HEK293T (cell line): Measurements from ENCODE around the gene NECAB3.

Source experiments
- CTCF ChIA-PET: fragments of 350-600 bp; formaldehyde crosslinking; extraction: SDS; loops from one replicate; lab custom pipeline; 2021; ENCODE audit warnings: antibody characterized with exemption, inconsistent platforms; lab: Yijun Ruan, JAX
- POLR2A ChIA-PET: fragments of 350-600 bp; formaldehyde crosslinking; extraction: SDS; loops from one replicate; lab custom pipeline; 2020; ENCODE audit warnings: antibody characterized with exemption, inconsistent platforms; lab: Yijun Ruan, JAX
- DNase-seq: peaks from one replicate; pipeline ENCODE4 v3.0.0; 2012; ENCODE audit warnings: mixed read lengths; ENCODE audit errors: extremely low spot score
- ARNT ChIP-seq: fragments of 450-650 bp; IDR thresholded peaks from 2 replicates; pipeline ENCODE4 v1.6.1; 2017; ENCODE audit warnings: mild to moderate bottlenecking
- BHLHE40 ChIP-seq: fragments of 450-650 bp; IDR thresholded peaks from 2 replicates; pipeline ENCODE4 v1.6.1; 2016; ENCODE audit warnings: mild to moderate bottlenecking, moderate library complexity, borderline replicate concordance
- CTBP1 ChIP-seq: fragments of 450-650 bp; IDR thresholded peaks from 2 replicates; pipeline ENCODE4 v1.6.1; 2016; ENCODE audit warnings: borderline replicate concordance
- ELF4 ChIP-seq: fragments of 450-650 bp; IDR thresholded peaks from 2 replicates; pipeline ENCODE4 v1.6.1; 2017; ENCODE audit warnings: antibody characterized with exemption
- FOXA1 ChIP-seq: fragments of 450-650 bp; IDR thresholded peaks from 2 replicates; pipeline ENCODE4 v1.6.1; 2016; ENCODE audit warnings: mild to moderate bottlenecking
- FOXK2 ChIP-seq: fragments of 450-650 bp; IDR thresholded peaks from 2 replicates; pipeline ENCODE4 v1.6.1; 2016; ENCODE audit warnings: mild to moderate bottlenecking
- FOXM1 ChIP-seq: fragments of 450-650 bp; IDR thresholded peaks from 2 replicates; pipeline ENCODE4 v1.6.1; 2017; ENCODE audit warnings: mild to moderate bottlenecking, borderline replicate concordance
- HDGF ChIP-seq: fragments of 450-650 bp; IDR thresholded peaks from 2 replicates; pipeline ENCODE4 v1.6.1; 2017; ENCODE audit warnings: antibody characterized with exemption, borderline replicate concordance
- L3MBTL2 ChIP-seq: fragments of 450-650 bp; conservative IDR thresholded peaks from 2 replicates; pipeline ENCODE4 v1.6.1; 2016; ENCODE audit warnings: mild to moderate bottlenecking
- LEF1 ChIP-seq: fragments of 450-650 bp; IDR thresholded peaks from 2 replicates; pipeline ENCODE4 v1.6.1; 2017; ENCODE audit warnings: mild to moderate bottlenecking, borderline replicate concordance
- NFRKB ChIP-seq: fragments of 450-650 bp; IDR thresholded peaks from 2 replicates; pipeline ENCODE4 v1.6.1; 2016; ENCODE audit warnings: mild to moderate bottlenecking, moderate library complexity
- SP1 ChIP-seq: fragments of 450-650 bp; IDR thresholded peaks from 2 replicates; pipeline ENCODE4 v1.6.1; 2017
- SUZ12 ChIP-seq: fragments of 450-650 bp; IDR thresholded peaks from 2 replicates; pipeline ENCODE4 v1.6.1; 2016; ENCODE audit warnings: mild to moderate bottlenecking
- TARDBP ChIP-seq: fragments of 450-650 bp; IDR thresholded peaks from 2 replicates; pipeline ENCODE4 v1.6.1; 2016
- ZNF384 ChIP-seq: fragments of 450-650 bp; IDR thresholded peaks from 2 replicates; pipeline ENCODE4 v1.6.1; 2016
- TF ChIP-seq, protein P1 (sequence below): fragments of 450-650 bp; IDR thresholded peaks from 2 replicates; pipeline ENCODE4 v1.6.1; 2016

The NECAB3 gene, protein sequence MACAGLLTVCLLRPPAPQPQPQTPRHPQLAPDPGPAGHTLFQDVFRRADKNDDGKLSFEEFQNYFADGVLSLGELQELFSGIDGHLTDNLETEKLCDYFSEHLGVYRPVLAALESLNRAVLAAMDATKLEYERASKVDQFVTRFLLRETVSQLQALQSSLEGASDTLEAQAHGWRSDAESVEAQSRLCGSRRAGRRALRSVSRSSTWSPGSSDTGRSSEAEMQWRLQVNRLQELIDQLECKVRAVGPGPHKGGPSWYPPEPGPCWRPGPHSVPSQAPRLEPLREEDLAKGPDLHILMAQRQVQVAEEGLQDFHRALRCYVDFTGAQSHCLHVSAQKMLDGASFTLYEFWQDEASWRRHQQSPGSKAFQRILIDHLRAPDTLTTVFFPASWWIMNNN

DNA sequence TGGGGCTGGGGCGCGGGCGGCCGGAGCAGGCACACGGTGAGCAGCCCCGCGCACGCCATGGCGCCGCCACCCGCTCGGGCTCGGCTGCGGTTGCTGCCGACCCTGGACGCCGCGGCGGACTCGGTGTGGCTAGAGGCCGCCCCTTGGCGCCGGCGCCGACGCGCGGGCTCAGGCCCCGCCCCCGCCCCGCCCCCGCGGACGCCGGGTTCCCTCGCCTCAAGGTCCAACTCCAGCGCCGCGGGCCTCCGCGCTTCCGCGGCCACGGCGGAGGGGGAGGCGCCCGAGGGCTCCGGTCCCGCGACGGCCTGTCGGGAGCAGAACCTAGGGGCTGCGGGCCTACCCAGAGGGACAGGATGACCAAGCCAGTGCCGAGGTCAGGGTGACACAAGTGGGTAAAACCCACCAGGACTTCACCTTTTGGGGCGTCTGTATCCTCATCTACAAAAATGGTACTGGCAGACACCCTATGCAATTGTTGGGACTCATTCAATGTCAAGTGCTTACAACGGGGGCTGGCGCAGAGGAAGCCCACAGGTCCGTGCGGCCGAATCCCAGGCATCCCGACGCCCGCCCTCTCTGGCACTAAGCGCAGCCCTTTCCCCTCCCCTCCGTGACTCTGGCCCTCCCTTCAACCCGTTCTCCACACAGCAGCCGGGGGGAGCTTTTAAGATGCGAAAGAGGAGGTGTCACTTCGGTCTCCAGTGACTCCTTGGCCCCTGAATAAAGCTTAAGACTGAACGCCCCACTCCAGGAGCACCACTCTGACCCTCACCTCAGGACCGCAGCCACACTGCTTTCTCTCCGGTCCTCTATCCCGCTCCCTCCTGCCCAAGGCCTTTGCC lies at the start of gene NECAB3:
Gene NECAB3, minus strand, starts transcription at position 135 of the 842 bp plus-strand sequence. Its CDS starts 76 bp downstream, at position 59.
- ChIA-PET POLR2A (interaction anchor here (0.9 to 2.4 kb wide), 6 partner anchors 10 to 273 kb away, joined by 3 to 20 read pairs (median 4); partner anchors contain the start of genes CDK5RAP1, E2F1 and PXMP4), CTCF (interaction anchor here (0.6 kb wide), 1 partner anchor 806 kb away, joined by 3 read pairs; no protein-coding TSS in a partner anchor)

DNA sequence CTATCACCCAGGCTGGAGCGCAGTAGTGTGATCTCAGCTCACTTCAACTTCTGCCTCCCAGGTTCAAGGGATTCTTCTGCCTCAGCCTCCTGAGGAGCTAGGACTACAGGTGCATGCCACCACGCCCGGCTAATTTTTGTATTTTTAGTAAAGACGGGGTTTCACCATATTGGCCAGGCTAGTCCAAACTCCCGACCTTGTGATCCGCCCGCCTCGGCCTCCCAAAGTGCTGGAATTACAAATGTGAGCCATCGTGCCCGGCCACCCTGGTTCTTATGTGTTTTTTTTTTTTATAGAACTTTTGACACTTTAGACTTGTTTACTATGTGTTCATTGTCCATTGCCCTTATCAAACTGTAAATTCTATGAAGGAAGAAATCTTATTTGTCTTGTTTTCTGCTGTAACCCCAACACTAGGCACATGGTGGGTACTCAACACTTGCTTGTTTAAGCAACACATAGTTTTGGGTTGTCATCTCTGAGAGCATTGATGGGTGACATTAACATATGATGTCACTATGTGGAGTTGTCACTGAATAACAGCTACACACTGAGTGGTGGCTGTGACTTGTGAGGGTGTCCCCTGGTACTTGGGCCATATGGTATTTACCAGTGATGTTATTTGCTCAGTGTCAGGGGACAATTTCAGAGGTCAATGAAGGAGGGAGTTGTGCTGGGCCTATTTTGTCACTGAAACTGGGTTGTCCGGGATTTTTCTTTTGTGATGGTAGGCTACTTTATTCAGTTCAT lies 47.3 kb upstream of the NECAB3 start:
- ChIA-PET CTCF (interaction anchor here (1.2 kb wide), 1 partner anchor 28 kb away, joined by 3 read pairs; no protein-coding TSS in a partner anchor), POLR2A (no interaction called here)
- DNase-seq = no peak
- TF ChIP-seq ARNT (no peak), FOXM1 (no peak), LEF1 (no peak), ELF4 (no peak), FOXA1 (no peak), TARDBP (no peak), SUZ12 (no peak), HDGF (no peak), L3MBTL2 (no peak), CTBP1 (no peak)

More for the DNA sequence above, at the start of gene NECAB3:
- TF ChIP-seq ELF4 (no peak), SUZ12 (no peak), ARNT (no peak), FOXA1 (no peak)
- DNase-seq = peak; percentile 90

DNA sequence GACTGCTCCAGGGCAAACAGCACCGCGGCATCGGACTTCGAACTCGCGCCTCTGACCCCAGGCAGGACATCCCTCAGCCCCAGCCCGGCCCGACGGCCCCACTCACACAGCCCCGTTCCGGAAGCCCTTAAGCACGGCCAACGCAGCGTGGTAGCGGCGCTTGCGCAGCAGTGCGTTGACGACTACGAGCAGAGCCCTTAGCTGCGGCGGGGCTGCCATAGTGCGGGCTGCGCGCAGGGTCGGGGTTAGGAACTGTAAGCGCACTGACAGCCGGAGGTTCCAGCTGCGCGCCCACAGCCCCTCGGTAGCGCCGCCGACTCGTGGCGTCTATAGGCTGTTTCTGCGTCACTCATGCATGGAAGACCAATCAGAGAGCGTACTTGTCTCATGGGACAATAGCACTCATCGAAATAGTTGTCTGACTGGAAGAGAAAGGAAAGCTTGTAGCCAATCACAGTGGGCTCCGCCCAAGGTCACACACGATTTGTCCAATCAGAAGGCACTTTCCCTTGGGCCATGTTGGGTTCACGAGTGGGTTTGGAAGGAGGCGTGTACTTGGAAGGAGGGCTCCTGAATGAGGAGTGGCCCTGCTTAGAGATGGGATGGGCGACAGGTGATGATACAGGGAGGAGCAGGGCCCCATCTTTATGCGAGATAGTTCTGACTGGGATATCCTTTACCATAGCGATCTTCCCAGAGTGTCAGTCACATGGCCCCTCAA lies 45.9 kb upstream of the NECAB3 start, which contains the start of gene PXMP4:
Gene PXMP4, minus strand, starts transcription at position 322 of the 721 bp plus-strand sequence. Its CDS starts 103 bp downstream, at position 219.
- POLR2A ChIA-PET = interaction anchor here (0.6 to 1.1 kb wide), 5 partner anchors 12 to 45 kb away, joined by 3 to 5 read pairs (median 3); partner anchors contain the start of gene ZNF341
- TF ChIP-seq, protein P1, sequence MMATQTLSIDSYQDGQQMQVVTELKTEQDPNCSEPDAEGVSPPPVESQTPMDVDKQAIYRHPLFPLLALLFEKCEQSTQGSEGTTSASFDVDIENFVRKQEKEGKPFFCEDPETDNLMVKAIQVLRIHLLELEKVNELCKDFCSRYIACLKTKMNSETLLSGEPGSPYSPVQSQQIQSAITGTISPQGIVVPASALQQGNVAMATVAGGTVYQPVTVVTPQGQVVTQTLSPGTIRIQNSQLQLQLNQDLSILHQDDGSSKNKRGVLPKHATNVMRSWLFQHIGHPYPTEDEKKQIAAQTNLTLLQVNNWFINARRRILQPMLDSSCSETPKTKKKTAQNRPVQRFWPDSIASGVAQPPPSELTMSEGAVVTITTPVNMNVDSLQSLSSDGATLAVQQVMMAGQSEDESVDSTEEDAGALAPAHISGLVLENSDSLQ = peak; percentile 99
- TF ChIP-seq ARNT (no peak), L3MBTL2 (peak; percentile 64; the same call in 1 of the 2 replicates), TARDBP (peak; percentile 68; the same call in 1 of the 2 replicates)
- peak; percentile 77 for DNase-seq
- CTCF ChIA-PET = interaction anchor here (1.2 kb wide), 1 partner anchor 27 kb away, joined by 3 read pairs; no protein-coding TSS in a partner anchor

DNA sequence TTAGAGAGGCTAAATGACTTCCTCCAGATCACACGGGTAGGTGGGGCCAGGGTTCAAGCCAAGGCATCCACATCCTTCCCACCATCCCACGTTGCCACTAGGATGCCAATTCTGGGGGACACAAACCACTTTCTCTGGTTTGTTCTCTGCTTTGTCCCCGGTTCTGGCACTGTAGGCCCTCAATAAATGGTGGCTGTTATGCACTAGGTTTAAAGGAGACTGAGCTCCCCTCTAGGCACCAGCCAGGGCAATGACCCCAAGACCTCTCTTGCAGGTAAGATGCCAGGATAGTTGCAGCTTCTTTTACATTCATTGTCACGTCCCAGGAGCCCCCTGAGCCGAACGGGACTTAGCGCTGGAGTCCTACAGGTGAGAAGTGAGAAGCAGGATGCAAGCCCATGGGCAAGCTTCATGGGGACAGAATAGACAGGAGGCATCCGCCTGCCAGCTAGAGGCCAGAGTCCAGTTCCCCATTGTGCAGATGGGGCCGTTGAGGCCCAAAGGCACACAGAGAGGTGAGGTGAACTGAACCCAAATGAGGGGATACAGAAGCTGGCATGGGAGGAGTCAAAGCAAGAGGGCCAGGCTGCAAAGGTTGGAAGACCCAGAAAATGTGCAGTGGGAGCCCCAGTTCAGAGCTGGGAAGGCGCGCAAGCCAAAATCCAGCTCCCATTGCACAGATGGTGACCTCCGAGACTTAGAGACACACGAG lies 45.2 kb upstream of the NECAB3 start:
- TF ChIP-seq TARDBP = no peak
- TF ChIP-seq ARNT = no peak
- no peak for TF ChIP-seq FOXK2
- no peak for TF ChIP-seq ZNF384
- no peak for TF ChIP-seq ELF4
- TF ChIP-seq BHLHE40 = no peak
- no peak for TF ChIP-seq L3MBTL2
- POLR2A ChIA-PET = interaction anchor here (0.6 to 1.1 kb wide), 6 partner anchors 13 to 44 kb away, joined by 3 to 5 read pairs (median 3); partner anchors contain the start of gene ZNF341
- CTCF ChIA-PET = no interaction called here
- DNase-seq = no peak

DNA sequence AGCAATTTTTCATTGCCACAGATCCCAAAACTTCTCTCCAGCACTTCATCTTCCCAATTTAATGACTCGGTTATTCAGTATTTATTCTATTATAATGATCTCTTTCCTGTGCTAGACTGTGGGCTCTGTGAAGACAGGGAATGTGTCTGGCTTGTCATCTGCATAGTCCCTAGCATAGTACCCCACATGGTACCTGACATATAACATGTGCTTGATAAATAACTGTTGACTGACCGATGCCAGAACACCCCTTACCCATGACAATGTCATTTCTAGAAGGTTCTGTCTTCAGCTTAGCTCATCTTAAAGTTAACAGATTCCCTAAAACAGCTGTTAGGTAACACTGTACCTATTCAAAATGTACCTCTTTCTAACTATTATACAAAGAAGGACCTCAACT lies 42.3 kb upstream of the NECAB3 start:
- DNase-seq = no peak
- POLR2A ChIA-PET = no interaction called here
- TF ChIP-seq ZNF384 = no peak
- TF ChIP-seq LEF1 = no peak
- TF ChIP-seq ARNT = no peak
- TF ChIP-seq SP1 = no peak
- TF ChIP-seq BHLHE40 = no peak
- no peak for TF ChIP-seq NFRKB
- TF ChIP-seq L3MBTL2 = no peak
- no peak for TF ChIP-seq TARDBP
- TF ChIP-seq ELF4 = no peak
- no peak for TF ChIP-seq FOXM1
- TF ChIP-seq HDGF = no peak
- TF ChIP-seq FOXA1 = no peak
- TF ChIP-seq, protein P1 = no peak
- no peak for TF ChIP-seq FOXK2
- TF ChIP-seq CTBP1 = no peak
- TF ChIP-seq SUZ12 = no peak
- CTCF ChIA-PET = no interaction called here
